ENCODE data around the gene AP3B1. TPM values are rescaled to one million over a fixed set of nuclear protein-coding genes. Genes with fewer than 3 reads are reported as not detected.

Gene AP3B1
- total and polyA plus RNA-seq, 12 donors = 22.0 to 59.1 (median 34.3) TPM

DNA sequence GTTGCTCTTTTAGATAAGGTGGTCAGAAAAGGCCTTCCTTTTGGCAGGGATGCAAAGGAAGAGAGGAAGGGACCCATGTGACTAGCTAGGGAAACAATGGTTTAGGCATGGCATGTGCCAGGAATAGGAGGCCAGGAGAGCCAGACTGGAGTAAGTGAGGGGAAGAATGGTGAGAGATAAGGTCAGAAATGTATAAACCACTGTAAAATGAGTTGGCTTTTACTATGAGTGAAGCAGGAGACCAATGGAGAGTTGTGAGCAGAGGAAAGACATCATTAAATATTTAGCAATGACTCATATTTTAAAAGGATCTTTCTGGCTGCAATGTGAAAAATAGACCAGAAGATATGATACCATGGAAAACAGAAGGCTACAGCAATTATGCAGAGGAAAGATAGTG lies 50.9 kb downstream of the AP3B1 start:
- Histone ChIP-seq H3K9me3 (replicated peaks in 1 of 3) (no peaks in the 10 kb centered on the region), H3K27ac (no peak overlapping the region), H3K4me1 (replicated peaks in 1 of 2) (no peaks in the 10 kb centered on the region), H3K36me3 (replicated peaks in 1 of 2) (no peaks in the 10 kb centered on the region), H3K4me3 (no peak overlapping the region), H3K27me3 (no peaks in the 10 kb centered on the region)
- no peak for DNase-seq
- intact Hi-C loops (cut with DNase I) = no loop called here
- TF ChIP-seq, protein P1, sequence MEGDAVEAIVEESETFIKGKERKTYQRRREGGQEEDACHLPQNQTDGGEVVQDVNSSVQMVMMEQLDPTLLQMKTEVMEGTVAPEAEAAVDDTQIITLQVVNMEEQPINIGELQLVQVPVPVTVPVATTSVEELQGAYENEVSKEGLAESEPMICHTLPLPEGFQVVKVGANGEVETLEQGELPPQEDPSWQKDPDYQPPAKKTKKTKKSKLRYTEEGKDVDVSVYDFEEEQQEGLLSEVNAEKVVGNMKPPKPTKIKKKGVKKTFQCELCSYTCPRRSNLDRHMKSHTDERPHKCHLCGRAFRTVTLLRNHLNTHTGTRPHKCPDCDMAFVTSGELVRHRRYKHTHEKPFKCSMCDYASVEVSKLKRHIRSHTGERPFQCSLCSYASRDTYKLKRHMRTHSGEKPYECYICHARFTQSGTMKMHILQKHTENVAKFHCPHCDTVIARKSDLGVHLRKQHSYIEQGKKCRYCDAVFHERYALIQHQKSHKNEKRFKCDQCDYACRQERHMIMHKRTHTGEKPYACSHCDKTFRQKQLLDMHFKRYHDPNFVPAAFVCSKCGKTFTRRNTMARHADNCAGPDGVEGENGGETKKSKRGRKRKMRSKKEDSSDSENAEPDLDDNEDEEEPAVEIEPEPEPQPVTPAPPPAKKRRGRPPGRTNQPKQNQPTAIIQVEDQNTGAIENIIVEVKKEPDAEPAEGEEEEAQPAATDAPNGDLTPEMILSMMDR (IDR thresholded peaks at IDR 0.05) = no peak
- TF ChIP-seq POLR2A (IDR thresholded peaks at IDR 0.05) = no peak

DNA sequence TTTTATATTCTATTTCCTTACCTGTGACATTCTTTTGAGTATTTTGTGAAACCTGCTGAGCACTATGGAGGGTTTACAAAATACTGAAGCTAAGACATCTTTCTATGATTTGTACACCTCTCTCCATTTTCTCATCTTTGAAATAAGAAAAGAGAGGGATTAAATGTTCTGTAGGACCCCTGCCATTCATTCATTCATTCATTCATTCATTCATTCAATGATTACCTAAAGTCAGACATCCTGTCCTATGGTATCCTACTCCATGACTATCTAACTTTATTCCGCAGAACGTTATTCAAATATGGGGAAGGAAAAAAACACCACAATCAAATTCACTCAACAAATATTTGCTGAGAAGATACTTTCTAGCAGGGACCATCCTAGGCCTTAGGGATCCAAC lies 51.4 kb downstream of the AP3B1 start:
- Histone ChIP-seq H3K9me3 (replicated peaks in 1 of 3) (no peaks in the 10 kb centered on the region), H3K36me3 (replicated peaks in 1 of 2) (no peaks in the 10 kb centered on the region), H3K4me1 (replicated peaks in 1 of 2) (no peaks in the 10 kb centered on the region), H3K4me3 (no peak overlapping the region), H3K27ac (no peak overlapping the region), H3K27me3 (no peaks in the 10 kb centered on the region)
- intact Hi-C loops (cut with DNase I) = no loop called here
- WGBS, 4 donors = 88 to 98% (median 95%) methylated on average over 2 of the region's 2 CpGs
- no peak for TF ChIP-seq POLR2A (IDR thresholded peaks at IDR 0.05)
- TF ChIP-seq, protein P1 (IDR thresholded peaks at IDR 0.05) = no peak
- no peak for DNase-seq

DNA sequence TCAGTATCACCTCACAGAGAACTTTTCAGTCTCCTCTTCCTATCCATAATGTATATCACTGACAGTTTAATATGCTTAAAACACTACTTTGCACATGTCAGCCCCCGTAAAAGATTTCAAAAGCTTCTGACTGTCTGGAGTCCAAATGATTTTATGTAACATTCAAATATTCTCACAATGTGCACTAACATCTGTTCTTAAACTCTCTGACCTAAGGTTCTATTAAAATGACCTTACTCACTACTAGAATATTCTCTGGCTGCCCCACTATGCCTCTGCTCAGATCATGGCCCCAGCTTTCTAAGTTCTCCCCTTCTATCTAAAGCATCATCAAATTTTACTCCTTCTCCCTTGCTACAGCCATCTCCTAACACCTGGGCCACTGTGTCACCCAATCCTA lies 52.5 kb downstream of the AP3B1 start:
- no peak for TF ChIP-seq POLR2A (IDR thresholded peaks at IDR 0.05)
- TF ChIP-seq, protein P1 (IDR thresholded peaks at IDR 0.05) = no peak
- Histone ChIP-seq H3K36me3 (replicated peaks in 1 of 2) (no peaks in the 10 kb centered on the region), H3K4me1 (replicated peaks in 1 of 2) (no peaks in the 10 kb centered on the region), H3K27me3 (no peaks in the 10 kb centered on the region), H3K9me3 (replicated peaks in 1 of 3) (no peaks in the 10 kb centered on the region), H3K4me3 (no peak overlapping the region), H3K27ac (no peak overlapping the region)
- DNase-seq = no peak
- WGBS, 4 donors = 75 to 97% (median 94%) methylated on average over 1 of the region's 1 CpG
- intact Hi-C loops (cut with DNase I) = no loop called here

DNA sequence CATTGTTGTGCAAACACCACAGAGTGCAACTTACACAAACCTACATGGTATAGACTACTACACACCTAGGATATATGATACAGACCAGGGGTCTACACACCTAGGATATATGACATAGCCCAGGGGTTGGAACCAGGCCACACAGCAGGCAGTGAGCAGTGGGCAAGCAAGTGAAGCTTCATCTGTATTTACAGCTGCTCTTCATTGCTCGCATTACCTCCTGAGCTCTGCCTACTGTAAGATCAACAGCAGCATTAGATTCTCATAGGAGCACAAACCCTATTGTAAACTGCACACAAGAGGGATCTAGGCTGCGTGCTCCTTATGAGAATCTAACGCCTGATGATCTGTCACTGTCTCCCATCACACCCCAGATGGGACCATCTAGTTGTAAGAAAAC lies 56.6 kb downstream of the AP3B1 start:
- Histone ChIP-seq H3K27me3 (no peaks in the 10 kb centered on the region), H3K36me3 (replicated peaks in 1 of 2) (no peaks in the 10 kb centered on the region), H3K27ac (no peak overlapping the region), H3K4me3 (no peak overlapping the region), H3K4me1 (replicated peaks in 1 of 2) (peaks cover 0 to 8% of the 10 kb centered on the region in 2 donors), H3K9me3 (replicated peaks in 1 of 3) (no peaks in the 10 kb centered on the region)
- intact Hi-C loops (cut with DNase I) = no loop called here
- no peak for TF ChIP-seq POLR2A (IDR thresholded peaks at IDR 0.05)
- TF ChIP-seq, protein P1 (IDR thresholded peaks at IDR 0.05) = no peak
- 96 to 98% (median 97%) methylated on average over 3 of the region's 3 CpGs for WGBS, 4 donors
- no peak for DNase-seq
